ENCODE data around the gene GNG3.

- TF ChIP-seq CBX8 (IDR thresholded peaks at IDR 0.05) (no peak), CTCF (IDR thresholded peaks at IDR 0.05) (no peak), USF2 (IDR thresholded peaks at IDR 0.05) (no peak), CHD2 (IDR thresholded peaks at IDR 0.05; ENCODE audit: low read length, partially characterized antibody) (no peak), FOXS1 (CRISPR knock-in tag; IDR thresholded peaks at IDR 0.05) (no peak), REST (IDR thresholded peaks at IDR 0.05) (no peak), POLR2A (IDR thresholded peaks at IDR 0.05; ENCODE audit: low read length) (no peak), RFX5 (IDR thresholded peaks at IDR 0.05) (no peak), JUN (IDR thresholded peaks at IDR 0.05) (no peak)
Observed at GRCh38 chr11:62688491-62688890, 19.0 kb upstream of the GNG3 start.

Measured in A549 (cell line).